DOHH2 (cell line): ENCODE data around the gene FAIM.

Experiments used
- H3F3A ChIP-seq: fragments of 200-600 bp; sonication (generic), shearing (Covaris generic); 2 replicates; pipeline ENCODE4 v1.6.0; 2016; ENCODE audit warnings: antibody characterized with exemption, mild to moderate bottlenecking; ENCODE audit not compliant: control insufficient read depth, insufficient read depth
- H3K27ac ChIP-seq: fragments of 200-600 bp; sonication (generic); 2 replicates; pipeline ENCODE4 v1.5.1; 2014; ENCODE audit warnings: low read depth, mild to moderate bottlenecking, low read length, moderate library complexity
- H3K27me3 ChIP-seq: fragments of 200-600 bp; sonication (generic); 2 replicates; pipeline ENCODE4 v1.6.1; 2014; ENCODE audit warnings: mild to moderate bottlenecking, low read length, mixed read lengths; ENCODE audit not compliant: control insufficient read depth
- H3K36me3 ChIP-seq: fragments of 200-600 bp; sonication (generic); 2 replicates; pipeline ENCODE4 v1.6.1; 2014; ENCODE audit warnings: mild to moderate bottlenecking, low read length, moderate library complexity, mixed read lengths; ENCODE audit not compliant: control insufficient read depth
- H3K4me1 ChIP-seq: fragments of 200-600 bp; sonication (generic); 2 replicates; pipeline ENCODE4 v1.6.1; 2014; ENCODE audit warnings: mild to moderate bottlenecking, low read length, mixed read lengths; ENCODE audit not compliant: control insufficient read depth
- H3K4me2 ChIP-seq: fragments of 200-600 bp; sonication (generic); 2 replicates; pipeline ENCODE4 v1.6.0; 2014; ENCODE audit warnings: mild to moderate bottlenecking, low read length, moderate library complexity
- H3K4me3 ChIP-seq: fragments of 200-600 bp; sonication (generic); 2 replicates; pipeline ENCODE4 v1.5.1; 2014; ENCODE audit warnings: mild to moderate bottlenecking, low read length, mixed read lengths
- H3K79me2 ChIP-seq: fragments of 200-600 bp; sonication (generic); 2 replicates; pipeline ENCODE4 v1.6.1; 2014; ENCODE audit warnings: mild to moderate bottlenecking, low read length, mixed read lengths; ENCODE audit not compliant: control insufficient read depth
- H3K9me2 ChIP-seq: fragments of 200-600 bp; sonication (generic); replicated peaks from 2 replicates; pipeline ENCODE4 v1.6.1; 2014; ENCODE audit warnings: mild to moderate bottlenecking, low read length, mixed read lengths; ENCODE audit not compliant: control insufficient read depth
- H3K9me3 ChIP-seq: fragments of 200-600 bp; sonication (generic); 2 replicates; pipeline ENCODE4 v1.6.1; 2014; ENCODE audit warnings: antibody characterized with exemption, low read length, mixed read lengths; ENCODE audit not compliant: control insufficient read depth, insufficient read depth
- H4K20me1 ChIP-seq: fragments of 200-600 bp; sonication (generic); 2 replicates; pipeline ENCODE4 v1.6.0; 2014; ENCODE audit warnings: low read depth, mild to moderate bottlenecking, antibody characterized with exemption, low read length, moderate library complexity; ENCODE audit not compliant: control insufficient read depth, insufficient read depth
- CTCF ChIP-seq: fragments of 200-600 bp; sonication (generic); IDR thresholded peaks from one replicate; pipeline ENCODE4 v1.5.1; 2014; ENCODE audit warnings: antibody characterized with exemption, mild to moderate bottlenecking, low read depth, low read length; ENCODE audit not compliant: poor library complexity, severe bottlenecking
- EZH2phosphoT487 ChIP-seq: fragments of 200-600 bp; sonication (generic); IDR thresholded peaks from 2 replicates; pipeline ENCODE4 v1.6.1; 2017; ENCODE audit warnings: borderline replicate concordance, mild to moderate bottlenecking, antibody characterized with exemption, low read length, moderate library complexity, mixed read lengths

Gene FAIM

GRCh38 chr3:138646513-138646912, 37.9 kb downstream of the FAIM start:
- no peak overlapping the region for H3K27ac ChIP-seq
- no peaks in the 10 kb centered on the region for H4K20me1 ChIP-seq
- peaks cover 3% of the 10 kb centered on the region; the same call in 1 of the 2 replicates for H3F3A ChIP-seq
- no peak overlapping the region for H3K4me2 ChIP-seq
- H3K79me2 ChIP-seq: no peaks in the 10 kb centered on the region
- no peaks in the 10 kb centered on the region for H3K9me2 ChIP-seq
- peaks cover 8% of the 10 kb centered on the region for H3K9me3 ChIP-seq
- TF ChIP-seq CTCF (no peak), EZH2phosphoT487 (no peak)
- H3K4me1 ChIP-seq: peaks cover 9% of the 10 kb centered on the region
- H3K36me3 ChIP-seq: peaks cover 15% of the 10 kb centered on the region
- no peaks in the 10 kb centered on the region for H3K27me3 ChIP-seq
- no peak overlapping the region for H3K4me3 ChIP-seq

GRCh38 chr3:138649134-138649533, 40.6 kb downstream of the FAIM start:
- no peaks in the 10 kb centered on the region for H3F3A ChIP-seq
- H3K27me3 ChIP-seq: no peaks in the 10 kb centered on the region
- H3K4me3 ChIP-seq: no peak overlapping the region
- TF ChIP-seq CTCF: no peak
- no peak for TF ChIP-seq EZH2phosphoT487
- H3K79me2 ChIP-seq: no peaks in the 10 kb centered on the region
- H4K20me1 ChIP-seq: no peaks in the 10 kb centered on the region
- no peaks in the 10 kb centered on the region for H3K4me1 ChIP-seq
- H3K9me3 ChIP-seq: peaks cover 8% of the 10 kb centered on the region
- H3K27ac ChIP-seq: no peak overlapping the region
- H3K36me3 ChIP-seq: peaks cover 26% of the 10 kb centered on the region
- H3K9me2 ChIP-seq: no peaks in the 10 kb centered on the region
- no peak overlapping the region for H3K4me2 ChIP-seq

- TF ChIP-seq EZH2phosphoT487: no peak
- TF ChIP-seq CTCF: no peak
- Histone ChIP-seq H3K79me2 (no peaks in the 10 kb centered on the region), H3K9me2 (no peaks in the 10 kb centered on the region), H3K4me3 (no peak overlapping the region), H3K36me3 (peaks cover 48% of the 10 kb centered on the region), H3K4me2 (no peak overlapping the region), H3K27ac (no peak overlapping the region), H3K27me3 (no peaks in the 10 kb centered on the region), H3K4me1 (no peaks in the 10 kb centered on the region), H4K20me1 (no peaks in the 10 kb centered on the region), H3K9me3 (peaks cover 8% of the 10 kb centered on the region), H3F3A (no peaks in the 10 kb centered on the region)
Observed at GRCh38 chr3:138653567-138653966, 45.0 kb downstream of the FAIM start.

GRCh38 chr3:138657508-138657907, 48.9 kb downstream of the FAIM start:
- no peaks in the 10 kb centered on the region for H3K4me1 ChIP-seq
- no peak overlapping the region for H3K4me2 ChIP-seq
- H3K9me3 ChIP-seq: no peaks in the 10 kb centered on the region
- no peak overlapping the region for H3K4me3 ChIP-seq
- no peaks in the 10 kb centered on the region for H4K20me1 ChIP-seq
- no peaks in the 10 kb centered on the region for H3K27me3 ChIP-seq
- H3K79me2 ChIP-seq: no peaks in the 10 kb centered on the region
- no peaks in the 10 kb centered on the region for H3K9me2 ChIP-seq
- TF ChIP-seq EZH2phosphoT487 (no peak), CTCF (no peak)
- H3F3A ChIP-seq: no peaks in the 10 kb centered on the region
- H3K36me3 ChIP-seq: peaks cover 33% of the 10 kb centered on the region
- no peak overlapping the region for H3K27ac ChIP-seq
